SU-DHL-6 (cell line): ENCODE measurements around the gene RGS3.

ENCODE experiments used
- H2AFZ ChIP-seq: fragments of 200-600 bp; sonication (generic); 2 replicates; pipeline ENCODE4 v1.6.1; 2014; ENCODE audit warnings: low read depth, mild to moderate bottlenecking, moderate library complexity, mixed read lengths, antibody characterized with exemption, low read length; ENCODE audit not compliant: severe bottlenecking
- H3F3A ChIP-seq: fragments of 200-600 bp; shearing (Covaris generic); 2 replicates; pipeline ENCODE4 v1.6.0; 2016; ENCODE audit warnings: antibody characterized with exemption, mild to moderate bottlenecking; ENCODE audit not compliant: insufficient read depth
- H3K27ac ChIP-seq: fragments of 200-600 bp; sonication (generic); 2 replicates; pipeline ENCODE4 v1.5.1; 2016; ENCODE audit warnings: low read depth, mild to moderate bottlenecking, low read length, moderate library complexity, mixed read lengths
- H3K27me3 ChIP-seq: fragments of 200-600 bp; sonication (generic), shearing (Covaris generic); 2 replicates; pipeline ENCODE4 v1.6.0; 2014; ENCODE audit warnings: mild to moderate bottlenecking, low read length
- H3K36me3 ChIP-seq: fragments of 200-600 bp; sonication (generic); 2 replicates; pipeline ENCODE4 v1.6.1; 2014; ENCODE audit warnings: mild to moderate bottlenecking, low read length, mixed read lengths
- H3K4me2 ChIP-seq: fragments of 300-600, 200-600 bp; shearing (Covaris generic), sonication (generic); 2 replicates; pipeline ENCODE4 v1.6.0; 2014; ENCODE audit warnings: low read length, low read depth, mild to moderate bottlenecking; ENCODE audit not compliant: poor library complexity, severe bottlenecking
- H3K4me3 ChIP-seq: fragments of 200-600 bp; sonication (generic); 2 replicates; pipeline ENCODE4 v1.5.1; 2014; ENCODE audit warnings: antibody characterized with exemption, low read length, mild to moderate bottlenecking, mixed read lengths; ENCODE audit not compliant: insufficient read depth, poor library complexity, severe bottlenecking
- H3K79me2 ChIP-seq: fragments of 200-600 bp; sonication (generic); 2 replicates; pipeline ENCODE4 v1.6.1; 2014; ENCODE audit warnings: mild to moderate bottlenecking, low read length, moderate library complexity; ENCODE audit not compliant: insufficient read depth
- H3K9ac ChIP-seq: fragments of 200-600 bp; sonication (generic); 2 replicates; pipeline ENCODE4 v1.7.0; 2014; ENCODE audit warnings: mild to moderate bottlenecking, low read length
- H3K9me2 ChIP-seq: fragments of 200-600 bp; sonication (generic); replicated peaks from 2 replicates; pipeline ENCODE4 v1.6.1; 2014; ENCODE audit warnings: low read length; ENCODE audit not compliant: insufficient read depth
- H3K9me3 ChIP-seq: fragments of 200-600 bp; sonication (generic); 2 replicates; pipeline ENCODE4 v1.6.1; 2014; ENCODE audit warnings: low read length, mixed read lengths; ENCODE audit not compliant: insufficient read depth
- H4K20me1 ChIP-seq: fragments of 200-600 bp; sonication (generic); 2 replicates; pipeline ENCODE4 v1.6.1; 2014; ENCODE audit warnings: low read depth, mild to moderate bottlenecking, antibody characterized with exemption, low read length, moderate library complexity, mixed read lengths
- EZH2phosphoT487 ChIP-seq: fragments of 200-600 bp; sonication (generic), shearing (Covaris generic); conservative IDR thresholded peaks from 2 replicates; pipeline ENCODE4 v1.6.1; 2018; ENCODE audit warnings: mild to moderate bottlenecking, antibody characterized with exemption, low read length, moderate library complexity, mixed read lengths
- TF ChIP-seq, protein P1 (sequence below): fragments of 200-600 bp; sonication (generic); IDR thresholded peaks from one replicate; pipeline ENCODE4 v1.5.1; 2017; ENCODE audit warnings: antibody characterized with exemption, mild to moderate bottlenecking, low read length, moderate library complexity; ENCODE audit not compliant: insufficient read depth, poor library complexity, severe bottlenecking

RGS3 gene

DNA sequence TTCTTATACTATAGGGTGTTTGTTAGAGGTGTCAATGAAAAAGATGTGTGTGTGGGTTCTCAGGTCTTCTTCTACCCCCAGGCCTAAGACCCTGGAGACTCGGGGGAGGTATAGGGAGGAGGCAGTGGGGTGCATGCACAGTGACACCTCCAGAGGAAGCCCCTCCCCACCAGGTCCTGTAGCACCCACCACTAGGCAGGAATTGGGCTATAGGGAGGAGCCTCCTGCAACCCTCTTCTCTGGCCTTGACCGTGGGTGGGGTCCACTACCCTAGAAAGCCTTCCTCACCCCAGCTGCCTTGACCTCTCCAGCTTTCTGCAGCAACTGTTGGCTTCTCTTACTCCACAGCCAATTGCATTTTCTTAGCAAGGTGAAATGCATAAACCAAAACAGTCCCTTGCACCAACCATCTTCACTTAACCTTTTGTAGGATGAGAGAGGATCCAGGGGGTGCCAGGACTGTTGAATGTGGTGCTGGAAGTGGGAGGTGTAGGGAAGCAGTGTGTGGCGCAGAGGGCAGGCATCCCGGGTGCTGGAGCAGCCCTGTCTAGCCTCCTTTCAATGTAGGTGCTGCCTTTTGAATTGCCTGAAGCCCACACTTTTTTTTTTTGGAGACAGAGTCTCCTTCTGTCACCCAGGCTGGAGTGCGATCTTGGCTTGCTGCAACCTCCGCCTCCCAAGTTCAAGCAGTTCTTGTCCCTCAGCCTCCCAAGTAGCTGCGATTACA, 128.5 kb downstream of the RGS3 start:
- no peaks in the 10 kb centered on the region for H3K79me2 ChIP-seq
- no peak overlapping the region for H2AFZ ChIP-seq
- no peak overlapping the region for H3K9ac ChIP-seq
- no peaks in the 10 kb centered on the region for H3K9me3 ChIP-seq
- no peak overlapping the region for H3K4me2 ChIP-seq
- H3K27ac ChIP-seq, result no peak overlapping the region
- TF ChIP-seq EZH2phosphoT487, result no peak
- TF ChIP-seq, protein P1, sequence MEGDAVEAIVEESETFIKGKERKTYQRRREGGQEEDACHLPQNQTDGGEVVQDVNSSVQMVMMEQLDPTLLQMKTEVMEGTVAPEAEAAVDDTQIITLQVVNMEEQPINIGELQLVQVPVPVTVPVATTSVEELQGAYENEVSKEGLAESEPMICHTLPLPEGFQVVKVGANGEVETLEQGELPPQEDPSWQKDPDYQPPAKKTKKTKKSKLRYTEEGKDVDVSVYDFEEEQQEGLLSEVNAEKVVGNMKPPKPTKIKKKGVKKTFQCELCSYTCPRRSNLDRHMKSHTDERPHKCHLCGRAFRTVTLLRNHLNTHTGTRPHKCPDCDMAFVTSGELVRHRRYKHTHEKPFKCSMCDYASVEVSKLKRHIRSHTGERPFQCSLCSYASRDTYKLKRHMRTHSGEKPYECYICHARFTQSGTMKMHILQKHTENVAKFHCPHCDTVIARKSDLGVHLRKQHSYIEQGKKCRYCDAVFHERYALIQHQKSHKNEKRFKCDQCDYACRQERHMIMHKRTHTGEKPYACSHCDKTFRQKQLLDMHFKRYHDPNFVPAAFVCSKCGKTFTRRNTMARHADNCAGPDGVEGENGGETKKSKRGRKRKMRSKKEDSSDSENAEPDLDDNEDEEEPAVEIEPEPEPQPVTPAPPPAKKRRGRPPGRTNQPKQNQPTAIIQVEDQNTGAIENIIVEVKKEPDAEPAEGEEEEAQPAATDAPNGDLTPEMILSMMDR, result no peak
- no peaks in the 10 kb centered on the region for H3K27me3 ChIP-seq
- no peak overlapping the region for H3K4me3 ChIP-seq
- no peaks in the 10 kb centered on the region for H3K36me3 ChIP-seq
- no peaks in the 10 kb centered on the region; the same call in 1 of the 2 replicates for H4K20me1 ChIP-seq
- H3K9me2 ChIP-seq, result no peaks in the 10 kb centered on the region
- H3F3A ChIP-seq, result no peaks in the 10 kb centered on the region; the same call in 1 of the 2 replicates

DNA sequence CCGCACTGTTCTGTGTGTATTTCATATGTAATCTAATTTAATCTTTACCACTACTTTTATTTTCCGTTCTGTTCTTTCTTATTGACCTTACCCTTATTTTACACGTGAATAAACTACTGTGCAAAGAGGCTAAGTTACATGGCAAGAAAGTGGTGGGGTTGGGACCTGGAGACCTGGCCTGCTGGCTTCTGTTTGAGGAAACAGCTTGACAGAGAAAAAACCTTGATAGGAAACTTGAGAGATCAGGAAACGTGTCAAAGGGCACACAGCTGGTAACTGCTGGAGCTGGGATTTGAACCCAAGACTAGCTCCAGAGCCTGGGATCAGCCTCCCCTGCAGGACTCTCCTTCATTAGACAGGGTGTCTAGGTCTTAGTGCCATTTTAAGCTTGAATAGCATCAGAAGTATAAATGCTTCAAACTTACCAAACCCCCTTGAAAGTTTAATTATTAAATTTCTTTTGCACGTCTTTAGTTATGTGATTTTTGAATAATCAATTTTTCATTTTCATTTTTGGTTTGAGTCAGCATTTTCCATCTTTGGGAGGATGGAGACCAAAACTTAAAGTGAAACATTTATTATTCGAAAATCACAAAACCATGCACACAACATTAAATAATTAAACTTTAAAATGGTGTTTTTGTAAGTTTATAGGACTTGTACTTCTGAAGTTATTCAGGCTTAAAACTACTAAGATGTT, 129.5 kb downstream of the RGS3 start:
- H3K27me3 ChIP-seq, result no peaks in the 10 kb centered on the region
- no peak overlapping the region for H3K4me3 ChIP-seq
- H3K27ac ChIP-seq, result no peak overlapping the region
- H2AFZ ChIP-seq, result no peak overlapping the region
- H3F3A ChIP-seq, result no peaks in the 10 kb centered on the region; the same call in 1 of the 2 replicates
- H3K79me2 ChIP-seq, result no peaks in the 10 kb centered on the region
- H3K4me2 ChIP-seq, result no peak overlapping the region
- no peaks in the 10 kb centered on the region for H3K36me3 ChIP-seq
- no peaks in the 10 kb centered on the region; the same call in 1 of the 2 replicates for H4K20me1 ChIP-seq
- TF ChIP-seq, protein P1, result no peak
- no peak for TF ChIP-seq EZH2phosphoT487
- no peaks in the 10 kb centered on the region for H3K9me3 ChIP-seq
- no peak overlapping the region for H3K9ac ChIP-seq
- no peaks in the 10 kb centered on the region for H3K9me2 ChIP-seq

DNA sequence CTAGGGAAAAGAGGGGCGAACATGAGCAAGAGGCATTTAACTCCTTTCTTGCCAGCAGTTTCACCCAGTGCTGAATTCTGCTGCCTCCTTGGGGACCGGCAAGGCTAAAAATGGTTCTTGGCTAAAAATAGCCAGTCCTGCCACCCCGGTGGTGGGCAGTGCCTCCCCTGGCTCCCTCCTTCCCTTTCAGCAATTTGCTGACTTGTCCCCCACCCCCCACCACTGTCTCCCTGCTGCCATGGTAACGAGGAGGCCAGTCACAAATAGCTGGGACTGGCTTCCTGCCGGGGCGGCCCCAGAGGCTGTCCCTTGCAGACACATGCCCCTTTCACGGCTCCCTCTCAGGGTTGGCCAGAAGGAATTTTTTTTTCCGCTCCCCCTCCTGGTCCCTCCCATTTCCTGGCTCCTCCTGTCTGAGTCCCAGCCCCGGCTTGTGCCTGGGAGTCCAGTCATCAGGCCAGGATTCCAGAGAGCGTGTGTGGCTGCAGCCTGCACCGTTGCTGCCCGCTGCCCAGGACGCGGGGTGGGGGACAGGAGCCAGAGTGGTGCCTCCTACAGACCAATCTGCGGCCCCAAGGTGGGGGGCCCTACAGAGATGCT, 130.3 kb downstream of the RGS3 start:
- H3K36me3 ChIP-seq, result no peaks in the 10 kb centered on the region
- H3K27ac ChIP-seq, result no peak overlapping the region
- no peaks in the 10 kb centered on the region for H3K79me2 ChIP-seq
- TF ChIP-seq, protein P1, result no peak
- TF ChIP-seq EZH2phosphoT487, result no peak
- H3K27me3 ChIP-seq, result no peaks in the 10 kb centered on the region
- H3F3A ChIP-seq, result no peaks in the 10 kb centered on the region; the same call in 1 of the 2 replicates
- no peaks in the 10 kb centered on the region; the same call in 1 of the 2 replicates for H4K20me1 ChIP-seq
- H3K9me2 ChIP-seq, result no peaks in the 10 kb centered on the region
- H3K9me3 ChIP-seq, result no peaks in the 10 kb centered on the region
- H3K9ac ChIP-seq, result no peak overlapping the region
- H3K4me3 ChIP-seq, result no peak overlapping the region
- H2AFZ ChIP-seq, result no peak overlapping the region
- no peak overlapping the region for H3K4me2 ChIP-seq
